Renal pelvis (tissue), 12 donors: Measurements from ENCODE around the gene ABCA9. TPM values are rescaled to one million over a fixed set of nuclear protein-coding genes. Genes with fewer than 3 reads are reported as not detected.
"Not testable (repeated sequence)": the region's sequence is repeated elsewhere in the genome, so short reads cannot be mapped to it uniquely, and the experiment has no call there.

Source experiments
- DNase-seq: peaks from one replicate; pipeline ENCODE4 v3.0.0-alpha.2; 2013
- long read RNA-seq, 16 experiments: transcript quantifications; one replicate each; lab custom pipeline, GENCODE V29; 2026
- polyA plus RNA-seq, 3 donors: library from polyadenylated mRNA; unstranded; fragments of 120-200 nt; gene quantifications; one replicate each; pipeline ENCODE4 v1.2.1, GENCODE V29; 2013; ENCODE audit not compliant: insufficient read length in 3 of 3

Gene ABCA9, protein sequence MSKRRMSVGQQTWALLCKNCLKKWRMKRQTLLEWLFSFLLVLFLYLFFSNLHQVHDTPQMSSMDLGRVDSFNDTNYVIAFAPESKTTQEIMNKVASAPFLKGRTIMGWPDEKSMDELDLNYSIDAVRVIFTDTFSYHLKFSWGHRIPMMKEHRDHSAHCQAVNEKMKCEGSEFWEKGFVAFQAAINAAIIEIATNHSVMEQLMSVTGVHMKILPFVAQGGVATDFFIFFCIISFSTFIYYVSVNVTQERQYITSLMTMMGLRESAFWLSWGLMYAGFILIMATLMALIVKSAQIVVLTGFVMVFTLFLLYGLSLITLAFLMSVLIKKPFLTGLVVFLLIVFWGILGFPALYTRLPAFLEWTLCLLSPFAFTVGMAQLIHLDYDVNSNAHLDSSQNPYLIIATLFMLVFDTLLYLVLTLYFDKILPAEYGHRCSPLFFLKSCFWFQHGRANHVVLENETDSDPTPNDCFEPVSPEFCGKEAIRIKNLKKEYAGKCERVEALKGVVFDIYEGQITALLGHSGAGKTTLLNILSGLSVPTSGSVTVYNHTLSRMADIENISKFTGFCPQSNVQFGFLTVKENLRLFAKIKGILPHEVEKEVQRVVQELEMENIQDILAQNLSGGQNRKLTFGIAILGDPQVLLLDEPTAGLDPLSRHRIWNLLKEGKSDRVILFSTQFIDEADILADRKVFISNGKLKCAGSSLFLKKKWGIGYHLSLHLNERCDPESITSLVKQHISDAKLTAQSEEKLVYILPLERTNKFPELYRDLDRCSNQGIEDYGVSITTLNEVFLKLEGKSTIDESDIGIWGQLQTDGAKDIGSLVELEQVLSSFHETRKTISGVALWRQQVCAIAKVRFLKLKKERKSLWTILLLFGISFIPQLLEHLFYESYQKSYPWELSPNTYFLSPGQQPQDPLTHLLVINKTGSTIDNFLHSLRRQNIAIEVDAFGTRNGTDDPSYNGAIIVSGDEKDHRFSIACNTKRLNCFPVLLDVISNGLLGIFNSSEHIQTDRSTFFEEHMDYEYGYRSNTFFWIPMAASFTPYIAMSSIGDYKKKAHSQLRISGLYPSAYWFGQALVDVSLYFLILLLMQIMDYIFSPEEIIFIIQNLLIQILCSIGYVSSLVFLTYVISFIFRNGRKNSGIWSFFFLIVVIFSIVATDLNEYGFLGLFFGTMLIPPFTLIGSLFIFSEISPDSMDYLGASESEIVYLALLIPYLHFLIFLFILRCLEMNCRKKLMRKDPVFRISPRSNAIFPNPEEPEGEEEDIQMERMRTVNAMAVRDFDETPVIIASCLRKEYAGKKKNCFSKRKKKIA (N-terminal part only)
- 1 to 10 TPM; 1.8 to 6.6 (median 4.2) TPM for polyA plus RNA-seq
- long read RNA-seq, donor 1, result 0 reads
- long read RNA-seq, donor 2, result 0 reads
- long read RNA-seq, donor 3, result 0 reads
- long read RNA-seq, donor 4, result 0 reads
- long read RNA-seq, donor 5, result 0 reads
- long read RNA-seq, donor 6, result 0 reads
- long read RNA-seq, donor 7, result 0 reads
- long read RNA-seq, donor 8, result 0 reads
- long read RNA-seq, donor 9, partial matches to known transcripts, result 0 of 1 reads
- long read RNA-seq, donor 9, other reads (novel, unspliced or antisense), result 0 of 1 reads
- long read RNA-seq, donor 10, result 0 reads
- long read RNA-seq, donor 11, result 0 reads
- long read RNA-seq, donor 12, result 0 reads
- long read RNA-seq, donor 13, result 0 reads
- long read RNA-seq, donor 14, result 0 reads
- long read RNA-seq, donor 15, result 0 reads
- long read RNA-seq, donor 16, result 0 reads

DNA sequence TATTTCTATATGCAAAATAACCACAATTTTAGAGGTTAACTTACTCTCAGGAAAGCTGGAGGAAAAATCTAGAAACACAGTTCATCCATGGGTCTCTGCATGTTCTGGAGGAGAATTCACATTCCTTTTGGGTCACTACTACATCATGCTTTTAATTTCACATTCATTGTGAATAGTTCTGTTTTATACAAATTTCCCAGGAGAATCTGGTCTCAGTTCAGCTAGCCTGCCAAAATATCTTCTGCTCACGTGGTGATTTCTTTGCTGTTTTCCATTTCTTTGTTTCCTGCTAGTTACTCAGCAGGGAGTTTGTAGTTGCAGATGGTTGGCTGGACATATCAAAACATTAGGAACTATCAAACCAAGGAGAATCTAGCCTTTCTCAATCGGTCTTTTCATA is at the start of gene ABCA9:
ABCA9 (minus strand) TSS at position 106 of the 400 bp plus-strand sequence. CDS start 9,801 bp downstream, outside the sequence.
- peak; percentile 42 for DNase-seq

DNA sequence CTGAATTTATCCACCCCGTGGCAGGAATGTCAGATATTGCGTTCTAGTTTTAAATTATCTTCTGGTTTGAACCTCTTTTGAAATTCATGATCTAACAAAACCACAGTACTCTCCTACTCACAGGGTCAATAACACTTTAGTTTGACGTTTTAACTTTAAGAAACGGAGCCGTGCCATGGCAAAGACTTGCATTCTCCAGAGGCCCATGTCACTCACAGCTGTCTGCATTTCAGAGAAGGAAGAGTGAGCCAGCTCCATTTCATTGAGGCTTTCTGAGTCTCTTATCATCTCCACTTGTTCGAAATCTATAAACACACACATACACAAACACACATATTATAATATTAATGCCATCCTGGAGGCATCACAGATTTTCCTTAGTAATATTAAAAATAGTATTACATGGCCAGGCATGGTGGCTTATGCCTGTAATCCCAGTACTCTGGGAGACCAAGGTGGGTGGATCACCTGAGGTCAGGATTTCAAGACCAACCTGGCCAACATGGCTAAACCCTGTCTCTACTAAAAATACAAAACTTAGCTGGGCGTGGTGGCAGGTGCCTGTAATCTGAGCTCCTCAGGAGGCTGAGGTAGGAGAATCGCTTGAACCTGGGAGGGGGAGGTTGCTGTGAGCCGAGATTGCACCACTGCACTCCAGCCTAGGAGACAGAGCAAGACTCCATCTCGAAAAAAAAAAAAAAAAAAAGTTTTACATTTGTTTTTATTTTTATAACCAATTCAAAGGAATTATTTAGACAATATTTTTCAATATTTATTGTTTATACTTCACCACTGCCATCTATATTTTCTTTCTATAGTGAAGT is 45.4 kb upstream of the ABCA9 start:
- DNase-seq, result no peak

DNA sequence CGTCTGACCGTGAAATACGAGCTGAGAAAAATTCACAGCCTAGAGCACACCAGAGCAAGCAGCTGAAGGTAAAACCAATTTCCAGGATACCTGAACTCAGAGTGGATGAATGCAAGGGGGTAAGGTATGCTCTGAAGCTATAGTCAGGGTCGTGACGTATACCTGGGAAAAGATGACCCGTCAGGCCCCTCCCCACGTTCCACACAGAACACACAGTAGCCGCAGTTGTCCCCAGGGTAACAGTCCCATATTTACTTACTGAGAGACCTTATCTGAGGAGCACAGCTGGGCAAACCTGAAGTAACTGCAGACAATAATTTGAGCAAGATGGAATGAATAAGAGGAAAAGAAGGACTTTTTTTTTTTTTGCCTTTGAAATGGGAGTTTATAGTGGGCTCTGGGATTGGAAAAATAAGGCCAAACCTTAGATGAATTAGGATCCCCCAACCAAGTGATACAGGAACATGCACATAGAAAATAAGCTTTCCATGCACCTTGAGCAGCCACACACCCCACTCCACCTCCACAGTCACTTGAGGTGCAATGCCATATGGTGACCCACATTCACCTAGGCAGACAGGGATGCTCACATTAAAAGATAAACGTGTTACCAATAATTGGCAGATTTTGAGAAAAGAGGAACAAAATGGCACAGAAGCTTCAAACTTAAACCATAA is 43.0 kb upstream of the ABCA9 start:
- DNase-seq, result no peak

DNA sequence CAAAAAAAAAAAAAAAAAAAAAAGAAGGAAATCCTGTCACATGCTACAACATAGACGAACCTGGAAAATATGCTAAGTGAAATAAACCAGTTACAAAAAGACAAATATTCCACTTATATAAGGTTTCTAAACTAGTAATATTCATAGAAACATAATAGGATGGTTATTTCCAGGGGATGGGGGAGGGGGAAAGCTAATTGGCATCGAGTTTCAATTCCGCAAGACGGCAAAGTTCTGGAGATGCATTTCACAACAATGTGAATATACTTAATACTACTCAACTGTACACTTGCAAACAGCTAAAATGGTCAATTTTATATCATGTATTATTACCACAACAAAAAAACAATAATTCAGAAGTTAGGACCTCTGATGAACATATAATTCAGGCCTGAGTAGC is 37.9 kb upstream of the ABCA9 start:
- no peak for DNase-seq

DNA sequence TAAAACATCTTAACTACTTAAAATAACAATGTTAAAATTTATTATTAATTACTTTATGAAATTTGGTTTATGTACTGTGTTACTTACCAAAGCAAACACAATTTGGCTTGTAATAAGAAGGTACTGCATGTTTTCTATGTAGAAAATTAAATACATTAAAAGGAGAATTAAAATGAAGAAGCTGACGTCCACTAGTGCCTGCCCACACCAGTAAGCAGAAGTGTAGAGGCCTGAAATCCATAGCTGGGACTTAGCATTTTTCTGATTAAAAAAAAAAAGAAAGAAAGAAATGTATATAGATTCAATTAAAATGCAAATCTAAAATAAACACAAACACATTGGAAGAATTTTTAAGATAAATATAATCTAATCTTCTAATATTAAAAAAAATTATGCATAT is 35.8 kb upstream of the ABCA9 start:
- DNase-seq, result no peak

DNA sequence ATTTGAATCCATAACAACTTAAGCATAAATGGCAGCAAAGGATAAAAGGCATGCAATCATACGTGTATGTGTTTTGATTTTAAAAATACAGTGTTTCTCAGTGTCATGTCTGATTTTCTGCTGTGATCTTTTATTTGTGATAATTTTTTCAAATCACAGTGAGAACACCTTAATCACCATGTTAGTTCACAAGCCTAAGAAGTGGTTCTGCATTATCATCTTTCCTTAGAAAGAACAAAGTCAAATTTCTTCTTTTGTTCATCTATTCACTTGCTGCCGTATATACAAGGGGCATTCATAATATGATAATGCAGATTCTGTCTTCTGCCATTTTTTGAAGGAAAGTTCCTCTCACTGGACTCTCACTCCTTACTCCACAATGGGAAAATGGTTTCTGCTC is 33.3 kb upstream of the ABCA9 start:
- DNase-seq, result no peak

DNA sequence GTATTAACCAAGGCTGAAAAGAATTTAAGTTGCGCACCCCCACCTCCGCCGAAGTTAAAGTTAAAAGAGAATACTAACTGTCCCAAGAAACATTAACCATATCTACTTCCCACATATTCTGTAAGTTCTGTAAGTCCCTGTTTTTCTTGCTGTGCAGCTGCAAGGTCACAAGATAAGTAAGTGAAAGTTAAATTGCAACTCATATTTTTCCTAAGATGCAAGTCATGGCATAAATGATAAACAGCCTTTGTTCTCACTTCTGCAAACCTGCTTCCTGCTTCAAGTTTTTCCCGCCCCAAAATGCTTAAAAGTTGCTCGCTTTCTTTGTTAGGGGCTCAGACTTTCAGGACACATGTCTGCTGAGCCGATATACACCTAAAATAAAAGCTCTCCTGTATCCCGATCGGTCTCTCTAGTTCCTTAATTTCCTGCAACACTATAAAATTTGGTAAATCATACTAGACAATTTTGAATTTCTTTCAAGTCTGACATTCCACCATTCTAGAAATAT is 32.6 kb upstream of the ABCA9 start:
- no peak for DNase-seq

DNA sequence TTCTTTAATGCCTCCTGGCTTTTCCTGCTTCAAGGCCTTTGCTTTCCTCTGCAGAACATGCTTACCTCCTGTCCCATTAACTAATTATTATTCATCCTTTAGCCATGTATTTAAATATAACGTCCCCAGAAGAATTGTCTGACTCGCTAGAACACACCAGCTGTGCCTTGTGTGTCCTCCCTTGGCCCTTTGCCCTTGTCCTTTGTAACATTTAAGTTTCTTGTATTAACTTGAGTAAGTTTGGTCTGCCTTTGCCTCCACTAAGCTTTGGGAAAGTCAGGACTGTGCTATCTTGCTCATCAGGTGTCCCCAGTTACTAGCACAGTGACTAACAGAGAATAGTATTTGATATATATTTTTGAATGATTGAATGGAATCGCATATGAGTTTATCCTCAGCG is 29.6 kb upstream of the ABCA9 start:
- DNase-seq, result no peak

DNA sequence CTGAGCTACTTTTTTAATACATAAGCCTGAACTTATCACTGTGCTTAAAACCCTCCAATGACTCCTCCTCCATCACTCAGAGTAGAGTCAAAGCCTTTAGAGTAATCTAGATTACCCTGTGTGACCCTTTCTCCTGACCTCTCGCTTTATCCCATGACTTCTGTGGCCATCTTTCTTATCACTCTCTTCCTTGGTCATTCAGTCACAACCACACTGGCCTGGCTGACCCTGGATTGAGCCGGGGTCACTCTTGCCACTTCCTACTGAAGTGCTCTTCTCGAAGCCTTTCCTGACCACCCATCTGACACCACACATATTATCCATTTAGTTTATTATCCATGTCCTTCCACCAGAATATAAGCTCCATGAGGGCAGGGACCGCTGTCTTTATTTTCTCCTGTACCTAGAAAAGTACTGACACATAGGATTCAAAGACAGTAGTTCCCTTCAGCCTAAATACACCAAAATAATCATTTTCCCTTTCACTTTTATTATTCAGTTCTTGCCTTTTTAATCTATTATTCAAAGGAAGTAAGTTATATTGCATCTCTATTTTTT is 28.0 kb upstream of the ABCA9 start:
- no peak for DNase-seq

DNA sequence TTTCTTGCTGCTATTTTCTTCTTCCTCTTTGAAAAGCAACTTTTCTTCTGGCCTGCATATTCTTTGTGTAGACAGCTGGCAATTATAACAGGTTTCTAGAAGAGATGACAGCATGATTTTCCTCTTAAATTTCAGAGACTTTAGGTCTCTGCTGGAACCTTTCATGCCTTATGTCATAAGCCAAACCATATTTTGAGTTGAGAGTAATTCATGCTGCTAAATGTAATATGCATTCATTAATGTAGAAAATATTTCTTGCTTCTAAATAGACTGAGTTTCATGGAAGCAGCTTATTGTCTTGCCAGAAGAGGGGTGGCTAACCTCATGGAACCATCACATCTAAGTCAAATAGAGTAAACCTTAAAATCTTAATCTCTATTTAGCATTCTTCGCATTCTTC is 25.9 kb upstream of the ABCA9 start:
- no peak for DNase-seq

DNA sequence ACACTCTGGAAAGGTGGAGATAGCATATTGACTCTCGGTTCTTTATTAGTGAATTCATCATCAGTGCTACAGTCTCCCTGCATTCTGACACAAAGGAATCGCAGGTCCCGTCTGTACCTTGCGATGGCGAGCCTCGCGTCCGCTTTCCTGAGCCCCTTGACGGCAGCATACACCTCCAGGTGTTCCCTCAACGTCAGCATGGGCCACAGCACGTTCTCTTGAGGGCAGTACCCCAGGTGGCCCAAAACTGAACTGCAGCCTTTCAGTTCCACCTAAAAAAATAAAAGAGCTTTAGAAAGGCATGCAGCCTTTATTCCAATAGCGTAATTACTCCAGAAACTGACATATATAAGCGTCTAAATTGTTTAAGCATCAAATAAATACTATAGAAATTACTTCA is 24.2 kb upstream of the ABCA9 start:
- DNase-seq, result no peak

DNA sequence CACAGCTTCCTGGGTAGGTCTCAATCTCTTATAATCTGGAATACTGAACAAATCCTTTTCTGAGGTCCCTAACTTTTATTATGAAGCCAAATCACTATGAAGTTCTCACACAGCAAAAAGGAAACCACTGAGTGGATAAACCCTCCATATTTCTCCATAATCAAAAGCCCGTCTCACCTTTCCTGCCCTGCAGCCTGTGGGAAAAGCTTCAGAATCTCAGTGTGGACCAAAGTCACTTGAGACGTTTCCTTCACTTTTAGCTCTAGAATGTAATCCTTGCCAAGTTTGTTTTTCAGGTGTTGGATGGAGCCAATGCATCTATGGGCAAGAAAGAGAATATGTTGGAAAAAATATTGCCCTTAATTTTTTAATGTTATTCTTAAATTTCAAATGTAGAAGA is 22.0 kb upstream of the ABCA9 start:
- DNase-seq, result no peak

DNA sequence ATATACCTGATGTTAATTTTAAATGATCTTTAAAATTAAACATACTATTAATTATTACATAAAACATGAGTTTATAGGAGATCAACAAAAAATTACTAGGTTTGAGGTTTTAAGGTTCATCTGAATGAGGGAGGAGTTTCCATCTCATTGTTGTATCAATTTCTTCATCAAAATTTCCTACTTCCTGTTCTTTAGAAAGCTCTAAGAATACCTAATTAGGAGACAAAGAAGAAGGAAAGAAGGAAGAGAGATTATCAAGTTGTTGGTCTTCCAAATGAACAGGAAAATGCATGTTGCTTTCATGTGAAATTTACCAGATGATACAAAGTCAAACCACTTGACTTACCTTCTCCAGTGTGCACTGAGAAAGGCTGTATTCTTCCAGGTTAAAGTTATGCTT is 18.1 kb upstream of the ABCA9 start:
- DNase-seq, result no peak

DNA sequence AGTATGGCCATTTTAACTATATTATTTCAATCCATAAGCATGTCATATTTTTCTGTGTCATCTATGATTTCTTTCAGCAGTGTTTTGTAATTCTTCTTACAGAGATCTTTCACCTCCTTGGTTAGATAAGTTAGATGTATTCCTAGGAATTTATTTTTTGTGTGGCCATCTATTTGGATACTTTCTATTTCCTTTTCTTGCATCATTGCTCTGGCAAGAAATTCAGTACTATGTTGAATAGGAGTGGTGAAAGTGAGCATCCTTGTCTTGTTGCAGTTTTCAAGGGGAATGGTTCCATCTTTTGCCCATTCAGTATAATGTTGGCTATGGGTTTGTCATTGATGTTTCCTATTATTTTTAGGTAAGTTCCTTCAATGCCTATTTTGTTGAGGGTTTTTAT is 15.1 kb upstream of the ABCA9 start:
- DNase-seq, result no peak

DNA sequence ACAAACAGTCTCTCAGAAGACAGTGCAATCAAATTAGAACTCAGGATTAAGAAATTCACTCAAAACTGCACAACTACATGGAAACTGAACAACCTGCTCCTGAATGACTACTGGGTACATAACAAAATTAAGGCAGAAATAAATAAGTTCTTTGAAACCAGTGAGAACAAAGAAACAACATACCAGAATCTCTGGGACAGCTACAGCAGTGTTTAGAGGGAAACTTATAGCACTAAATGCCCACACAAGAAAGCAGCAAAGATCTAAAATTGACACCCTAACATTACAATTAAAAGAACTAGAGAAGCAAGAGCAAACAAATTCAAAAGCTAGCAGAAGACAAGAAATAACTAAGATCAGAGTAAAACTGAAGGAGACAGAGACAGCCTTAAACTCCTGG is 12.7 kb upstream of the ABCA9 start:
- DNase-seq, result not testable (repeated sequence)

DNA sequence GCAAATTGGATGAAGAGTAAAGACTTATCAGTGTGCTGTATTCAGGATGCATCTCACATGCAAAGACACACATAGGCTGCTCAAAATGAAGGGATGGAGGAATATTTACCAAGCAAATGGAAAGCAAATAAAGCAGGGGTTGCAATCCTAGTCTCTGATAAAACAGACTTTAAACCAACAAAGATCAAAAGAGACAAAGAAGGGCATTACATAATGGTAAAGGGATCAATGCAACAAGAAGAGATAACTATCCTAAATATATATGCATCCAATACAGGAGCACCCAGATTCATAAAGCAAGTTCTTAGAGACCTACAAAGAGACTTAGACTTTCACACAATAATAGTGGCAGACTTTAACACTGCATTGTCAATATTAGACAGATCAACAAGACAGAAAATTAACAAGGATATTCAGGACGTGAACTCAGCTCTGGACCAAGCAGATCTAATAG is 12.1 kb upstream of the ABCA9 start:
- not testable (repeated sequence) for DNase-seq

DNA sequence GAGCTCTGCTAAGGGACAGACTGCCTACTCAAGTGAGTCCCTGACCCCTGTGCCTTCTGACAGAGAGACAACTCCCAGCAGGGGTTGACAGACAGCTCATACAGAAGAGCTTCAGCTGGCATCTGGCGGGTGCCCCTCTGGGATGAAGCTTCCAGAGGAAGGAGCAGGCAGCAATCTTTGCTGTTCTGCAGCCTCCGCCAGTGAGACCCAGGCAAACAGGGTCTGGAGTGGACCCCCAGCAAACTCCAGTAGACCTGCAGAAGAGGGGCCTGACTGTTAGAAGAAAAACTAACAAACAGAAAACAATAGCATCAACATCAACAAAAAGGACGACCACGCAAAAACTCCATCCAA is 10.5 kb upstream of the ABCA9 start:
- not testable (repeated sequence) for DNase-seq

DNA sequence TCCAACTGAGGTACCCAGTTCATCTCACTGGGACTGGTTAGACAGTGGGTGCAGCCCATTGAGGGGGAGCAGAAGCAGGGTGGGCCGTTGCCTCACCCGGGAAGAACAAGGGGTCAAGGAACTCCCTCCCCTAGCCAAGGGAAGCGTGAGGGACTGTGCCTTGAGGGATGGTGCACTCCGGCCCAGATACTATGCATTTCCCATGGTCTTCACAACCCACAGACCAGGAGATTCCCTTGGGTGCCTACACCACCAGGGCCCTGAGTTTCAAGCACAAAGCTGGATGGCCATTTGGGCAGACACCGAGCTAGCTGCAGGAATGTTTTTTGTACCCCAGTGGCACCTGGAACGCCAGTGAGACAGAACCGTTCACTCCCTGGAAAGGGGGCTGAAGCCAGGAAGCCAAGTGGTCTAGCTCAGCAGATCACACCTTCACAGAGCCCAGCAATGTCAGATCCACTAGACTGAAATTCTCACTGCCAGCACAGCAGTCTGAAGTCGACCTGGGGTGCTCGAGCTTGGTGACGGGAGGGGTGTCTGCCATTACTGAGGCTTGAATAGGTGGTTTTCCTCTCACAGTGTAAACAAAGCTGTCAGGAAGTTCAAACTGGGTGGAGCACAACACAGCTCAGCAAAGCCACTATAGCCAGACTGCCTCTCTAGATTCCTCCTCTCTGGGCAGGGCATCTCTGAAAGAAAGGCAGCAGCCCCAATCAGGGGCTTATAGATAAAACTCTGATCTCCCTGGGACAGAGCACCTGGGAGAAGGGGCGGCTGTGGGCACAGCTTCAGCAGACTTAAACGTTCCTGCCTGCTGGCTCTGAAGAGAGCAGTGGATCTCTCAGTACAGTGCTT is 9.9 kb upstream of the ABCA9 start:
- DNase-seq, result not testable (repeated sequence)
